Kidney (tissue), 14 donors: ENCODE data around the gene DNASE1L2. TPM values are rescaled to one million over a fixed set of nuclear protein-coding genes. Genes with fewer than 3 reads are reported as not detected.

ENCODE experiments used
- DNase-seq, 5 donors: peaks; one replicate each; pipeline ENCODE4 v3.0.0-alpha.2; 2013 to 2020
- FAIRE-seq: peaks from 2 replicates; lab custom pipeline; 2012; peaks lifted over from hg19 to GRCh38; lab: Jason Lieb, UNC
- H3K27ac ChIP-seq, 2 donors: one replicate each; pipeline ENCODE4 v1.7.0; 2013; ENCODE audit warnings: low read depth in 2 of 2, low read length in 2 of 2, inconsistent platforms in 1 of 2
- H3K27me3 ChIP-seq: one replicate; pipeline ENCODE4 v1.7.1; 2013; ENCODE audit warnings: low read length, inconsistent platforms; ENCODE audit not compliant: control insufficient read depth, insufficient read depth
- H3K36me3 ChIP-seq, 3 donors: one replicate each; pipeline versions ENCODE4 v1.7.0 to v1.7.1; 2013; ENCODE audit warnings: low read length in 3 of 3, control low read depth in 1 of 3, inconsistent platforms in 1 of 3; ENCODE audit not compliant: insufficient read depth in 3 of 3, control insufficient read depth in 2 of 3
- H3K4me1 ChIP-seq, 3 donors: one replicate each; pipeline versions ENCODE4 v1.7.0 to v1.7.1; 2013; ENCODE audit warnings: low read length in 3 of 3, inconsistent platforms in 1 of 3, low read depth in 1 of 3; ENCODE audit not compliant: control insufficient read depth in 2 of 3, insufficient read depth in 2 of 3
- H3K4me3 ChIP-seq, 3 donors: one replicate each; pipeline versions ENCODE4 v1.7.0 to v1.8.1; 2013; ENCODE audit warnings: low read length in 3 of 3, control low read depth in 1 of 3, inconsistent platforms in 1 of 3
- H3K9ac ChIP-seq, 3 donors: one replicate each; pipeline versions ENCODE4 v1.7.0 to v1.7.1; 2013; ENCODE audit warnings: low read length in 3 of 3, control low read depth in 1 of 3, inconsistent platforms in 1 of 3
- H3K9me3 ChIP-seq, 3 donors: one replicate each; pipeline versions ENCODE4 v1.7.0 to v1.7.1; 2013; ENCODE audit warnings: low read length in 3 of 3, control low read depth in 1 of 3, inconsistent platforms in 1 of 3; ENCODE audit not compliant: control insufficient read depth in 2 of 3, insufficient read depth in 1 of 3
- CTCF ChIP-seq: IDR thresholded peaks from 3 replicates; pipeline ENCODE4 v1.5.1; 2012; ENCODE audit warnings: mild to moderate bottlenecking, moderate library complexity, borderline replicate concordance; ENCODE audit not compliant: insufficient read depth; ENCODE audit errors: extremely low read depth
- intact Hi-C: fragments of 100-400 bp; cut with DNase I; formaldehyde crosslinking; loops from one replicate; pipeline ENCODE4 v1.11.1; 2022
- microRNA-seq: library from miRNA; unstranded; fragments of <30 nt; microRNA quantifications from one replicate; pipeline ENCODE4 v1.2.0, GENCODE V29; 2020
- polyA plus RNA-seq: library from polyadenylated mRNA; stranded (reverse); fragments of 350-450 nt; fragmentation: Illumina TruSeq; extraction: RNeasy Lipid Tissue Mini Kit (QIAGEN cat#74804); gene quantifications from one replicate; pipeline ENCODE4 v1.2.3, GENCODE V29; 2014; ENCODE audit warnings: low read depth, low replicate concordance; ENCODE audit not compliant: insufficient read depth
- total RNA-seq: library from RNA; stranded (reverse); fragmentation: NEBNext Ultra II Directional; extraction: Animal tissue kit (Norgen Biotek cat#: 25700); gene quantifications from one replicate; pipeline ENCODE4 v1.2.1, GENCODE V29; 2021
- donor health status: control.
- donor health status: control.
- donor health status: control.
- donor health status: control.
- donor health status: control.
- donor health status: DM: yes; HTN: yes; CAD: no.
- donor health status: Normal renal cell carcinoma (clear cell type).

Gene DNASE1L2
- total and polyA plus RNA-seq, 2 donors from 2014 or later, result 0.88 TPM

GRCh38 chr16:2285731-2286191 lies 49.5 kb downstream of the DNASE1L2 start:
- DNase-seq (peak in 1 of 5 donors; percentile 55), FAIRE-seq (no peak)
- H3K9me3 ChIP-seq, result no peaks in the 10 kb centered on the region
- H3K27ac ChIP-seq, result no peak overlapping the region
- no peaks in the 10 kb centered on the region for H3K27me3 ChIP-seq
- TF ChIP-seq CTCF, result no peak
- no peaks in the 10 kb centered on the region for H3K4me1 ChIP-seq
- H3K36me3 ChIP-seq, result no peaks in the 10 kb centered on the region
- intact Hi-C loops, result no loop called here
- H3K9ac ChIP-seq, result no peak overlapping the region
- H3K4me3 ChIP-seq, result no peak overlapping the region

GRCh38 chr16:2286550-2286949 lies 50.3 kb downstream of the DNASE1L2 start:
- Histone ChIP-seq H3K4me3 (no peak overlapping the region), H3K4me1 (no peaks in the 10 kb centered on the region), H3K27me3 (no peaks in the 10 kb centered on the region), H3K36me3 (no peaks in the 10 kb centered on the region), H3K9ac (no peak overlapping the region), H3K9me3 (no peaks in the 10 kb centered on the region), H3K27ac (no peak overlapping the region)
- TF ChIP-seq CTCF, result no peak
- DNase-seq (peak in 1 of 5 donors; percentile 75), FAIRE-seq (no peak)
- intact Hi-C loops, result no loop called here

GRCh38 chr16:2287916-2288547 lies 51.8 kb downstream of the DNASE1L2 start:
- intact Hi-C loops, result no loop called here
- FAIRE-seq, result no peak
- Histone ChIP-seq H3K27me3 (no peaks in the 10 kb centered on the region), H3K36me3 (no peaks in the 10 kb centered on the region), H3K9me3 (no peaks in the 10 kb centered on the region), H3K27ac (no peak overlapping the region), H3K4me1 (no peaks in the 10 kb centered on the region), H3K4me3 (no peak overlapping the region), H3K9ac (no peak overlapping the region)
- TF ChIP-seq CTCF, result no peak
- DNase-seq, result peak in 1 of 5 donors; percentile 61

Small RNA genes lying within 50 kb of the gene (microRNA-seq; reads per million reads assigned to microRNA genes)
- gene MIR3677 (not detected), gene MIR4717 (not detected)

Other genes starting within 250 kb of the DNASE1L2 start
- gene SYNGR3, start 246.5 kb upstream of the DNASE1L2 start, total RNA-seq, result 2.2 TPM
- 4.6 TPM for gene SYNGR3, start 246.5 kb upstream of the DNASE1L2 start, polyA plus RNA-seq
- 34.9 TPM for gene ZNF598, start 226.6 kb upstream of the DNASE1L2 start, total RNA-seq
- 14.3 TPM for gene ZNF598, start 226.6 kb upstream of the DNASE1L2 start, polyA plus RNA-seq
- gene NPW, start 216.7 kb upstream of the DNASE1L2 start, total RNA-seq, result not detected
- not detected for gene NPW, start 216.7 kb upstream of the DNASE1L2 start, polyA plus RNA-seq
- gene NHERF2, start 209.5 kb upstream of the DNASE1L2 start, total RNA-seq, result 238 TPM
- 405 TPM for gene NHERF2, start 209.5 kb upstream of the DNASE1L2 start, polyA plus RNA-seq
- gene NTHL1, start 188.6 kb upstream of the DNASE1L2 start, total RNA-seq, result 15.3 TPM
- 36.0 TPM for gene NTHL1, start 188.6 kb upstream of the DNASE1L2 start, polyA plus RNA-seq
- 151 TPM for gene TSC2, start 188.5 kb upstream of the DNASE1L2 start, total RNA-seq
- gene TSC2, start 188.5 kb upstream of the DNASE1L2 start, polyA plus RNA-seq, result 40.0 TPM
- gene PKD1, start 100.5 kb upstream of the DNASE1L2 start, total RNA-seq, result 88.3 TPM
- 16.2 TPM for gene PKD1, start 100.5 kb upstream of the DNASE1L2 start, polyA plus RNA-seq
- gene RAB26, start 87.8 kb upstream of the DNASE1L2 start, total RNA-seq, result 1.5 TPM
- 3.0 TPM for gene RAB26, start 87.8 kb upstream of the DNASE1L2 start, polyA plus RNA-seq
- 66.8 TPM for gene TRAF7, start 80.7 kb upstream of the DNASE1L2 start, total RNA-seq
- 26.1 TPM for gene TRAF7, start 80.7 kb upstream of the DNASE1L2 start, polyA plus RNA-seq
- 0.66 TPM for gene CASKIN1, start 39.8 kb upstream of the DNASE1L2 start, total RNA-seq
- gene CASKIN1, start 39.8 kb upstream of the DNASE1L2 start, polyA plus RNA-seq, result 0.30 TPM
- 34.0 TPM for gene MLST8, start 31.0 kb upstream of the DNASE1L2 start, total RNA-seq
- gene MLST8, start 31.0 kb upstream of the DNASE1L2 start, polyA plus RNA-seq, result 63.3 TPM
- 7.2 TPM for gene BRICD5, start 25.6 kb upstream of the DNASE1L2 start, total RNA-seq
- 8.2 TPM for gene BRICD5, start 25.6 kb upstream of the DNASE1L2 start, polyA plus RNA-seq
- gene PGP, start 21.6 kb upstream of the DNASE1L2 start, total RNA-seq, result 13.5 TPM
- gene PGP, start 21.6 kb upstream of the DNASE1L2 start, polyA plus RNA-seq, result 21.2 TPM
- 26.0 TPM for gene E4F1, start 12.9 kb upstream of the DNASE1L2 start, total RNA-seq
- gene E4F1, start 12.9 kb upstream of the DNASE1L2 start, polyA plus RNA-seq, result 13.6 TPM
- gene ECI1, start 15.1 kb downstream of the DNASE1L2 start, total RNA-seq, result 98.1 TPM
- 233 TPM for gene ECI1, start 15.1 kb downstream of the DNASE1L2 start, polyA plus RNA-seq
- gene RNPS1, start 31.7 kb downstream of the DNASE1L2 start, total RNA-seq, result 134 TPM
- 102 TPM for gene RNPS1, start 31.7 kb downstream of the DNASE1L2 start, polyA plus RNA-seq
- gene ABCA3, start 104.3 kb downstream of the DNASE1L2 start, total RNA-seq, result 35.5 TPM
- gene ABCA3, start 104.3 kb downstream of the DNASE1L2 start, polyA plus RNA-seq, result 5.5 TPM
- gene CCNF, start 193.0 kb downstream of the DNASE1L2 start, total RNA-seq, result 2.9 TPM
- 0.77 TPM for gene CCNF, start 193.0 kb downstream of the DNASE1L2 start, polyA plus RNA-seq
- 1.4 TPM for gene TEDC2, start 223.7 kb downstream of the DNASE1L2 start, total RNA-seq
- gene TEDC2, start 223.7 kb downstream of the DNASE1L2 start, polyA plus RNA-seq, result 1.7 TPM
- 0.28 TPM for gene NTN3, start 234.9 kb downstream of the DNASE1L2 start, total RNA-seq
- not detected for gene NTN3, start 234.9 kb downstream of the DNASE1L2 start, polyA plus RNA-seq
- 25.7 TPM for gene TBC1D24, start 238.7 kb downstream of the DNASE1L2 start, total RNA-seq
- gene TBC1D24, start 238.7 kb downstream of the DNASE1L2 start, polyA plus RNA-seq, result 23.9 TPM